GM18505 (cell line): ENCODE results near the gene GPRC5D.

ENCODE experiments used
- ATAC-seq: cut with Tn5 transposase; IDR thresholded peaks from one replicate; pipeline ENCODE4 v1.9.1; 2021; ENCODE audit not compliant: unreplicated experiment
- POLR2A ChIP-seq: IDR thresholded peaks from 4 replicates; pipeline ENCODE4 v1.6.1; 2011; ENCODE audit warnings: borderline replicate concordance; ENCODE audit not compliant: insufficient read depth, insufficient read length; ENCODE audit errors: extremely low read depth

Gene GPRC5D

GRCh38 chr12:12990700-12991468 lies 38.9 kb upstream of the GPRC5D start:
- ATAC-seq: no peak
- no peak for TF ChIP-seq POLR2A

GRCh38 chr12:12987421-12987820 lies 35.5 kb upstream of the GPRC5D start:
- no peak for TF ChIP-seq POLR2A
- no peak for ATAC-seq

GRCh38 chr12:12986775-12987331 lies 34.9 kb upstream of the GPRC5D start:
- no peak for ATAC-seq
- TF ChIP-seq POLR2A: no peak

GRCh38 chr12:12985817-12986408 lies 33.9 kb upstream of the GPRC5D start:
- TF ChIP-seq POLR2A: no peak
- ATAC-seq: no peak

GRCh38 chr12:12984149-12984548 lies 32.2 kb upstream of the GPRC5D start:
- no peak for ATAC-seq
- TF ChIP-seq POLR2A: no peak

GRCh38 chr12:12983420-12984035 lies 31.6 kb upstream of the GPRC5D start:
- ATAC-seq: no peak
- no peak for TF ChIP-seq POLR2A

GRCh38 chr12:12982331-12982730 lies 30.4 kb upstream of the GPRC5D start:
- no peak for ATAC-seq
- no peak for TF ChIP-seq POLR2A

GRCh38 chr12:12979731-12980259 lies 27.8 kb upstream of the GPRC5D start:
- no peak for ATAC-seq
- no peak for TF ChIP-seq POLR2A

GRCh38 chr12:12979126-12979525 lies 27.2 kb upstream of the GPRC5D start:
- TF ChIP-seq POLR2A: no peak
- ATAC-seq: no peak

GRCh38 chr12:12977231-12977630 lies 25.3 kb upstream of the GPRC5D start:
- no peak for ATAC-seq
- no peak for TF ChIP-seq POLR2A

- ATAC-seq: no peak
- no peak for TF ChIP-seq POLR2A
Observed at GRCh38 chr12:12976366-12976765, 24.4 kb upstream of the GPRC5D start.

GRCh38 chr12:12975322-12976077 lies 23.5 kb upstream of the GPRC5D start:
- TF ChIP-seq POLR2A: no peak
- no peak for ATAC-seq

- no peak for TF ChIP-seq POLR2A
- ATAC-seq: no peak
Observed at GRCh38 chr12:12974211-12974610, 22.2 kb upstream of the GPRC5D start.
